Anterior cingulate cortex (tissue), 58 donors: Measurements from ENCODE around the gene PARD3.
"Not testable (repeated sequence)": the region's sequence is repeated elsewhere in the genome, so short reads cannot be mapped to it uniquely, and the experiment has no call there.

Experiments
- DNase-seq, 58 donors: peaks; one replicate each; lab custom pipeline; 2025; lab: John Stamatoyannopoulos, UW

Gene PARD3

GRCh38 chr10:34721208-34721840 is 93.8 kb downstream of the PARD3 start:
- no peak for DNase-seq

DNA sequence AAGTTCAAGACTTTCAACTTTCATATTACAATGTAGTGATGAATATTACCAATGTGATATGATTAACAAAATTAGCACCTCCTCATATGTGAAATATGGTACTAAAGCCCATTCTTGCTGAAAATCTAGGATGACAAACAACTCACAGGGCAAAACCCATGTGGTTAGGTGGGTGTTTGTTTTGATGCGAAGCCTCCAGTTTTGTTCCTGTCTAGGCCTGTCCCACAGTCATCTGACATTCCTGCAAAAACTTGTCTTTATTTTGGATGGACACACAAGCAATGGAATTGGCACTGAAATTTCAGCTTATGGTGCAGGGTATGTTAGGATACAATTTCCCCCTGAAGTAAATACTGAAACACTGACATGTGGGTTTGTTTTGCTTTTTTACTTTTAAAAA is 95.3 kb downstream of the PARD3 start:
- no peak for DNase-seq

DNA sequence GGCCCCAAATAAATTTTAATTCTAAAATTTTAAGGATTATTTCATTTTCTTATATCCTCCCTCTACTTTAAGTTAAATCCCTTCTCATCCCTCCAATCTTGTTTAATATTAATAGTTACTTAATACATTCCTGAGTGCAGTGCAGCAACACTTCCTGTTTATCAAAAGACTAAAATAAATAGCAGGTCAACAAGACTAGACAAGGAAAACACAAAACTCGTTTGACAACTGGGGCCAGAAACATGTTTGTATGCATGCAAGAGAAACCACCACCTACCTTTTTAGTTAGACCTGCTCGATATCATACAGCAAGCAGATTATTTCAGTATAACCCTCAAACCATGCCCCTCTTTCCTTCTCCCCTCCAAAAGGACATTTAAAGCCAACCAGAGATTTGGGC is 95.8 kb downstream of the PARD3 start:
- DNase-seq = no peak

- no peak for DNase-seq
These were observed 97.7 kb downstream of the PARD3 start for GRCh38 chr10:34717429-34717828.

GRCh38 chr10:34716958-34717357 is 98.1 kb downstream of the PARD3 start:
- no peak for DNase-seq

DNA sequence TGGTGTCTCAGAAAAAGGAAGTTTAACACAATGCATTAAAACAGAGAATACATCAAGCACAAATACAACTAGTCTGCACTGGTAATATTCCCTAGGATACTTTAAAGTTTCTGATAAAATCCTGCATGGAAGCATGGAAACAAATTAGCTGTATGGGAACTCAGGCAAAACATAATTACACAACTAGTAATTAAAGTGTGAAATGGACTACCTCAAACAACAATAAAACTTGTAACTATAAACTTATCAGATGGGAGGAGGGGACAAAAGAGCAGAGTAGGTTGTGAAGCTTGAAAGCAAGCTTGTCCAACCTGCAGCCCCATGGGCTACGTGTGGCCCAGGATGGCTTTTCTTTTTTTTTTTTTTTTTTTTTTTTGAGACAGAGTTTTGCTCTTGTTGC is 98.9 kb downstream of the PARD3 start:
- no peak for DNase-seq

- no peak for DNase-seq
These were observed 99.4 kb downstream of the PARD3 start for GRCh38 chr10:34715511-34716187.

DNA sequence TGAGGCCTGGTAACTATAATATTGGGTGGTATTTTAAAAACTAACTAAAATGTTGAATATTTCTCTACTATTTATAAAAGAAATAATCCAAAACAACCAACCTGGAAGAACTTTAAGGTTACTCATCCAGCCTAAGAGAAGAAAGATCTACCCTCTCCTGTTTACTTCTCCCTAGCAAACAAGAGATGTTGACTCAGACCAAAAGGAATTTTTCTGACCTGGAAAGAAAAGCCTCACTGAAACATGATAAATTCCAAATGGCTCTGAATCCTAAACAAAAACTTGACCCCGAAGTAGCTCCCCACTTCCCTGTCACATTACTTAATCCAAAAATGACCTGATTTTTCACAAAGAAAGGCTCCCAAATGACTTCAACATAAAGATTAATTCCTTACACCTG is 101.2 kb downstream of the PARD3 start:
- DNase-seq = no peak

- no peak for DNase-seq
These were observed 103.6 kb downstream of the PARD3 start for GRCh38 chr10:34711500-34711899.

GRCh38 chr10:34710391-34710751 is 104.7 kb downstream of the PARD3 start:
- DNase-seq = no peak

GRCh38 chr10:34709637-34710390 is 105.3 kb downstream of the PARD3 start:
- DNase-seq = no peak

DNA sequence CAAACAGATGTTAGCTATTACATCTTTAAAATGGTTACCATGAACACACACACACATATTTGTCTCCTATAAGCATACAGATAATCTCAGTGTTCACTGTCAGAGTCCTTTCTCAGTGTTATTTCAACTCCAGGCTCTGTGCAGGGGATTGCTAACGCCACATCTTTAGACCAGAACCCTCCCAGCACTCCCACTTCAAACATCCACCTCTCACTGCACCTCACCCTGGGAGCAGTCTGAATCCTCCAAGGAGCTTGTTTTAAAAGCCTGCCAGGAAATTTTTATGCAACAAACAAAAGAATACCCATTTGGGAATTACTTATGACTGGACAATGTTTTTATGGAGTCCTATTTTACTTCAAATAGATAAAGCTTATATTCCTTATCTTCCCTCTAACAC is 107.4 kb downstream of the PARD3 start:
- no peak for DNase-seq

GRCh38 chr10:34706992-34707391 is 108.1 kb downstream of the PARD3 start:
- not testable (repeated sequence) for DNase-seq

DNA sequence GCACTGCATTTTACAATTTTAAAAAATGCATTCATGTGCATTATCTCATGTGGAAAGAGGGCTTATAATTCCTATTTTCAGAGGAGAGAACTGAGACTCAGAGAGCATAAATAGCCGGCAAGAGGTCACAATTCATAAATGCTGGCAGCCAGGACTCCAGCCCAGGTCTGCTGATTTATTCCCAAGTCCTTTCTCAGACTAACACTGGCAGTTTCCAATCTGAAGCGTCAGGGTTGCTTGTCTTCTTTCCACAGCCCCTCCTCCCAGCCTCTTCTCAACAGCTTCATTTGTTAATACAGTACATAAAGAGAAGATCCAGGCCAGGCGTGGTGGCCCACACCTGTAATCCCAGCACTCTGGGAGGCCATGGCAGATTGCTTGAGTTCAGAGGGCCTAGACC is 108.9 kb downstream of the PARD3 start:
- no peak for DNase-seq

- no peak for DNase-seq
These were observed 109.5 kb downstream of the PARD3 start for GRCh38 chr10:34705563-34705962.

GRCh38 chr10:34704526-34705184 is 110.4 kb downstream of the PARD3 start:
- no peak for DNase-seq

- no peak for DNase-seq
These were observed 112.1 kb downstream of the PARD3 start for GRCh38 chr10:34702982-34703381.

GRCh38 chr10:34702093-34702937 is 112.8 kb downstream of the PARD3 start:
- no peak for DNase-seq

GRCh38 chr10:34701194-34701593 is 113.9 kb downstream of the PARD3 start:
- DNase-seq = no peak

DNA sequence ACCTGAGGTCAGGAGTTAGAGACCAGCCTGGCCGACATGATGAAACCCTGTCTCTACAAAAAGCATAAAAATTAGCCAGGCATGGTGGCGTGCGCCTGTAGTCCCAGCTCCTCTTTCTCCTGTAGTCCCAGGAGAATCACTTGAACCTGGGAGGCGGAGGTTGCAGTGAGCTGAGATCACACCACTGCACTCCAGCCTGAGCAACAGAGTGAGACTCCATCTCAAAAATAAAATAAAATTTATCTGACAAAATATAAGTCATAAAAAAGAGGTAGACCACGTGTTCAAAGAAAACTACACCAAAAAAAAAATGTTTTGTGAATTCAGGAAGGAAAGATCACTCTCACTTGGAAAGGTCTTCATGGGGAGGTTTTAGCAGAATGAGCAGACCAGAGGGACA is 114.3 kb downstream of the PARD3 start:
- not testable (repeated sequence) for DNase-seq
